H1 (cell line): ENCODE data around the gene NKAIN2. TPM values are rescaled to one million over a fixed set of nuclear protein-coding genes. Genes with fewer than 3 reads are reported as not detected.

Source experiments
- CTCF ChIA-PET: fragments of 300-600 bp; sonication (Branson Sonifier 250); formaldehyde crosslinking; loops from one replicate; lab custom pipeline; 2021; ENCODE audit not compliant: partially characterized antibody; lab: Charles Lee
- POLR2A ChIA-PET: fragments of 300-600 bp; sonication (Branson Sonifier 250); formaldehyde crosslinking; loops from one replicate; lab custom pipeline; 2021; ENCODE audit warnings: inconsistent platforms; ENCODE audit not compliant: partially characterized antibody; lab: Charles Lee
- DNase-seq, 2 experiments: peaks; one replicate each; pipeline versions ENCODE4 v3.0.0 to v3.0.0-alpha.2; 2010 to 2022; ENCODE audit warnings: low spot score in 2 of 2, low read depth in 1 of 2, mixed read lengths in 1 of 2
- FAIRE-seq: peaks from 2 replicates; lab custom pipeline; 2011; peaks lifted over from hg19 to GRCh38; lab: Jason Lieb, UNC
- H2AFZ ChIP-seq: 2 replicates; pipeline ENCODE4 v1.8.1; 2012; ENCODE audit warnings: low read length, inconsistent platforms
- H2AK5ac ChIP-seq: 2 replicates; pipeline ENCODE4 v1.6.1; 2013; ENCODE audit warnings: low read depth, low read length
- H2BK120ac ChIP-seq: replicated peaks from 2 replicates; pipeline ENCODE3; 2013; ENCODE audit warnings: low read depth, low read length, inconsistent platforms
- H2BK12ac ChIP-seq: 2 replicates; pipeline ENCODE4 v1.6.1; 2013; ENCODE audit warnings: low read depth, low read length
- H2BK15ac ChIP-seq: 2 replicates; pipeline ENCODE4 v1.6.1; 2013; ENCODE audit warnings: low read length
- H2BK20ac ChIP-seq: 2 replicates; pipeline ENCODE4 v1.6.1; 2013; ENCODE audit warnings: low read length
- H2BK5ac ChIP-seq: 2 replicates; pipeline ENCODE4 v1.6.1; 2013; ENCODE audit warnings: low read depth, low read length
- H3K14ac ChIP-seq: 2 replicates; pipeline ENCODE4 v1.6.1; 2013; ENCODE audit warnings: inconsistent platforms; ENCODE audit not compliant: insufficient read length
- H3K18ac ChIP-seq: 2 replicates; pipeline ENCODE4 v1.6.1; 2013; ENCODE audit warnings: low read length; ENCODE audit errors: extremely low read depth
- H3K23ac ChIP-seq: 2 replicates; pipeline ENCODE4 v1.6.1; 2013; ENCODE audit warnings: inconsistent platforms; ENCODE audit not compliant: insufficient read length
- H3K23me2 ChIP-seq: 2 replicates; pipeline ENCODE4 v1.6.1; 2013; ENCODE audit warnings: low read depth, low read length
- H3K27ac ChIP-seq: 2 replicates; pipeline ENCODE4 v1.6.1; 2011; ENCODE audit warnings: low read depth, low read length, inconsistent platforms
- H3K27me3 ChIP-seq, 4 experiments: replicated peaks in 1 of 4; 1 replicate in 1 of 4; 2 replicates in 3 of 4; pipeline versions ENCODE4 v1.6.1 to v1.8.1; 2011 to 2013; ENCODE audit warnings: low read length in 3 of 4, mild to moderate bottlenecking in 3 of 4, inconsistent platforms in 2 of 4, mixed read lengths in 2 of 4, moderate library complexity in 1 of 4; ENCODE audit not compliant: control insufficient read depth in 3 of 4, insufficient read depth in 3 of 4; ENCODE audit errors: extremely low read depth in 1 of 4
- H3K36me3 ChIP-seq, 4 experiments: 2 replicates each; pipeline versions ENCODE4 v1.6.1 to v1.8.1; 2011 to 2013; ENCODE audit warnings: mild to moderate bottlenecking in 4 of 4, low read length in 3 of 4, moderate library complexity in 2 of 4, control low read depth in 1 of 4, inconsistent platforms in 1 of 4; ENCODE audit not compliant: insufficient read depth in 4 of 4, control insufficient read depth in 2 of 4
- H3K4ac ChIP-seq: replicated peaks from 2 replicates; pipeline ENCODE3; 2013; ENCODE audit warnings: low read length, low read depth, mixed read lengths, inconsistent platforms; ENCODE audit not compliant: insufficient read length
- H3K4me1 ChIP-seq, 4 experiments: replicated peaks in 1 of 4; 1 replicate in 1 of 4; 2 replicates in 3 of 4; pipeline versions ENCODE4 v1.6.1 to v1.8.1; 2011 to 2013; ENCODE audit warnings: low read length in 3 of 4, inconsistent platforms in 2 of 4, mixed read lengths in 1 of 4; ENCODE audit not compliant: insufficient read depth in 4 of 4, control insufficient read depth in 3 of 4
- H3K4me2 ChIP-seq, 2 experiments: 2 replicates each; pipeline versions ENCODE4 v1.6.1 to v1.8.1; 2011 to 2013; ENCODE audit warnings: low read depth in 2 of 2, low read length in 2 of 2, control low read depth in 1 of 2, inconsistent platforms in 1 of 2, mild to moderate bottlenecking in 1 of 2; ENCODE audit not compliant: insufficient read depth in 1 of 2
- H3K4me3 ChIP-seq, 4 experiments: fragments of 200-600, 300-600 bp in 1 of 4; sonication (generic), shearing (Covaris generic), sonication (Bioruptor Twin) in 1 of 4; 2 replicates each; pipeline versions ENCODE4 v1.5.1 to v1.8.1; 2011 to 2016; ENCODE audit warnings: low read length in 4 of 4, low read depth in 3 of 4, control low read depth in 2 of 4, inconsistent platforms in 2 of 4, mild to moderate bottlenecking in 2 of 4, mixed read lengths in 1 of 4, moderate library complexity in 1 of 4; ENCODE audit not compliant: insufficient read depth in 2 of 4; ENCODE audit errors: extremely low read depth in 1 of 4
- H3K56ac ChIP-seq: replicated peaks from 2 replicates; pipeline ENCODE3; 2013; ENCODE audit warnings: low read depth, mild to moderate bottlenecking, mixed read lengths, low read length, inconsistent platforms; ENCODE audit not compliant: insufficient read length
- H3K79me1 ChIP-seq: 2 replicates; pipeline ENCODE4 v1.6.1; 2013; ENCODE audit warnings: low read depth, low read length, control low read depth
- H3K79me2 ChIP-seq, 2 experiments: 2 replicates each; pipeline versions ENCODE4 v1.6.1 to v1.8.1; 2012 to 2013; ENCODE audit warnings: low read length in 2 of 2, mild to moderate bottlenecking in 2 of 2, inconsistent platforms in 1 of 2; ENCODE audit not compliant: insufficient read depth in 2 of 2, control insufficient read depth in 1 of 2
- H3K9ac ChIP-seq, 4 experiments: replicated peaks in 1 of 4; 1 replicate in 1 of 4; 2 replicates in 3 of 4; pipeline versions ENCODE4 v1.6.1 to v1.8.1; 2011 to 2013; ENCODE audit warnings: low read depth in 3 of 4, low read length in 3 of 4, control low read depth in 2 of 4, mild to moderate bottlenecking in 2 of 4, moderate library complexity in 2 of 4, inconsistent platforms in 1 of 4; ENCODE audit errors: extremely low read depth in 1 of 4
- H3K9me3 ChIP-seq, 2 experiments: 2 replicates each; pipeline versions ENCODE4 v1.6.1 to v1.8.1; 2012 to 2013; ENCODE audit warnings: mild to moderate bottlenecking in 2 of 2, moderate library complexity in 2 of 2, control low read depth in 1 of 2, inconsistent platforms in 1 of 2, low read depth in 1 of 2, low read length in 1 of 2, mixed read lengths in 1 of 2; ENCODE audit not compliant: insufficient read depth in 2 of 2
- H4K20me1 ChIP-seq, 2 experiments: replicated peaks in 1 of 2; 2 replicates each; pipeline versions ENCODE3 to v1.8.1; 2011 to 2013; ENCODE audit warnings: inconsistent platforms in 2 of 2, low read length in 2 of 2, mild to moderate bottlenecking in 1 of 2; ENCODE audit not compliant: insufficient read depth in 2 of 2, control insufficient read depth in 1 of 2
- H4K5ac ChIP-seq: 2 replicates; pipeline ENCODE4 v1.6.1; 2013; ENCODE audit warnings: low read length, low read depth, mixed read lengths, inconsistent platforms; ENCODE audit not compliant: insufficient read length
- H4K8ac ChIP-seq: 2 replicates; pipeline ENCODE4 v1.8.0; 2013; ENCODE audit warnings: mild to moderate bottlenecking, moderate library complexity, low read length, inconsistent platforms; ENCODE audit not compliant: insufficient read depth; ENCODE audit errors: extremely low read depth
- H4K91ac ChIP-seq: replicated peaks from 2 replicates; pipeline ENCODE3; 2013; ENCODE audit warnings: low read length, mixed read lengths, inconsistent platforms; ENCODE audit not compliant: insufficient read length
- CEBPB ChIP-seq: IDR thresholded peaks from 2 replicates; pipeline ENCODE4 v1.6.1; 2012; ENCODE audit warnings: low read depth, low read length
- SUZ12 ChIP-seq: fragments of 200-600 bp; sonication (generic); IDR thresholded peaks from 2 replicates; pipeline ENCODE4 v1.6.1; 2012; ENCODE audit warnings: mild to moderate bottlenecking, inconsistent platforms, low read length, moderate library complexity, mixed read lengths
- WGBS, 2 experiments: shearing (Covaris generic) in 1 of 2; methylation state at CpG; one replicate each; pipeline versions ENCODE4 v1.1.6 to v1.1.7; 2013 to 2015; ENCODE audit warnings: low lambda C conversion rate in 2 of 2, mixed read lengths in 2 of 2, inconsistent platforms in 1 of 2, low coverage in 1 of 2, missing lambda C conversion rate in 1 of 2; ENCODE audit not compliant: insufficient replicate concordance in 2 of 2, insufficient coverage in 1 of 2, insufficient read length in 1 of 2; ENCODE audit errors: extremely low coverage in 1 of 2, missing lambda C conversion rate in 1 of 2; 5-methylcytosine and 5-hydroxymethylcytosine counted together
- polyA plus RNA-seq, 7 experiments: library from polyadenylated mRNA; depleted of rRNA in 3 of 7; stranded (reverse) in 5 of 7; unstranded in 2 of 7; fragments of >200 nt in 5 of 7; fragments of 200-250 nt in 2 of 7; gene quantifications; 1 replicate in 5 of 7; 2 replicates in 1 of 7; 4 replicates in 1 of 7; pipeline versions ENCODE4 v1.2.1 to v1.2.3, GENCODE V29; 2011 to 2013; ENCODE audit warnings: missing spikeins in 2 of 7, mixed read lengths in 2 of 7
- total RNA-seq: library from RNA; stranded (reverse); fragmentation: NEBNext Ultra II Directional; extraction: Animal tissue kit (Norgen Biotek cat#: 25700); gene quantifications from 2 replicates; pipeline ENCODE4 v1.2.1, GENCODE V29; 2021
- TF ChIP-seq, protein P1 (sequence below): IDR thresholded peaks from 2 replicates; pipeline ENCODE4 v1.6.1; 2011; ENCODE audit warnings: low read depth, mild to moderate bottlenecking, low read length; ENCODE audit not compliant: insufficient read depth
- TF ChIP-seq, protein P2 (sequence below): IDR thresholded peaks from 2 replicates; pipeline ENCODE4 v1.6.1; 2012; ENCODE audit warnings: inconsistent platforms

The NKAIN2 gene
- total and polyA plus RNA-seq, 2 of the 8 experiments (the other 6 are each of a cell fraction or from before 2014, with no cell fraction given) = 0.20 to 0.34 TPM

DNA sequence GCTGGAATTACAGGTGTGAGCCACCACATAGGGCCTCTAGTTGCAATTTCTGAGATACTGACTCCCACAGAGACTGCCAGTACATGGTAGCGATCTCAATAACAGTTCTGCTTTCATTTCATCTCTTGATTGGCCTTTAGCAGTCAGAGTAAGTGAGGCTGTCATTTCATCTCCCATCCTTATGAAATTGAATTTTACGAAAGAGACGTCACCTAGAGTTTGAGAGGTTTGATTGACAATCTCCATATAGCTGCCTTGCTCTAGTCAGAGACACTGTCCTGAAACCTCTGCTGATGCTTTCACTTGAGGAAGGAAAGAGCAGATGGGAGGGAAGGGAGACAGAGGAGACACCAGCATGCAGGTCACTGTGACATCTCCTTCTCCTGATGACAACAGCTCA lies 466.1 kb downstream of the NKAIN2 start:
- H3K23ac ChIP-seq = no peak overlapping the region
- POLR2A ChIA-PET = no interaction called here
- H3K23me2 ChIP-seq = no peaks in the 10 kb centered on the region
- TF ChIP-seq, protein P1, sequence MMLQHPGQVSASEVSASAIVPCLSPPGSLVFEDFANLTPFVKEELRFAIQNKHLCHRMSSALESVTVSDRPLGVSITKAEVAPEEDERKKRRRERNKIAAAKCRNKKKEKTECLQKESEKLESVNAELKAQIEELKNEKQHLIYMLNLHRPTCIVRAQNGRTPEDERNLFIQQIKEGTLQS = no peak
- no peak for TF ChIP-seq SUZ12
- TF ChIP-seq, protein P2, sequence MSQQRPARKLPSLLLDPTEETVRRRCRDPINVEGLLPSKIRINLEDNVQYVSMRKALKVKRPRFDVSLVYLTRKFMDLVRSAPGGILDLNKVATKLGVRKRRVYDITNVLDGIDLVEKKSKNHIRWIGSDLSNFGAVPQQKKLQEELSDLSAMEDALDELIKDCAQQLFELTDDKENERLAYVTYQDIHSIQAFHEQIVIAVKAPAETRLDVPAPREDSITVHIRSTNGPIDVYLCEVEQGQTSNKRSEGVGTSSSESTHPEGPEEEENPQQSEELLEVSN = no peak
- no peak for TF ChIP-seq CEBPB
- H4K8ac ChIP-seq = no peak overlapping the region
- no peak overlapping the region for H4K91ac ChIP-seq
- H2BK15ac ChIP-seq = no peak overlapping the region
- H3K9ac ChIP-seq = no peak overlapping the region
- no peaks in the 10 kb centered on the region for H3K36me3 ChIP-seq
- FAIRE-seq = no peak
- no peak overlapping the region for H3K4me3 ChIP-seq
- no peaks in the 10 kb centered on the region for H3K4me1 ChIP-seq
- no peak overlapping the region for H4K5ac ChIP-seq
- no peaks in the 10 kb centered on the region for H3K79me2 ChIP-seq
- WGBS, 2 experiments = 94% methylated on average over 3 of the region's 3 CpGs; no CpG with 5 or more reads in 1 of the 2 experiments
- no peak overlapping the region for H2AFZ ChIP-seq
- no peak overlapping the region for H3K18ac ChIP-seq
- CTCF ChIA-PET = interaction anchor here (0.7 to 1.7 kb wide), 3 partner anchors 14 to 83 kb away, joined by 3 read pairs; no protein-coding TSS in a partner anchor
- no peaks in the 10 kb centered on the region for H3K79me1 ChIP-seq
- H2BK120ac ChIP-seq = no peak overlapping the region
- no peak overlapping the region for H3K27ac ChIP-seq
- H3K27me3 ChIP-seq = no peaks in the 10 kb centered on the region
- no peak overlapping the region for H2BK12ac ChIP-seq
- no peak overlapping the region for H3K14ac ChIP-seq
- no peaks in the 10 kb centered on the region for H4K20me1 ChIP-seq
- H3K4me2 ChIP-seq = no peak overlapping the region
- no peak overlapping the region for H3K4ac ChIP-seq
- no peaks in the 10 kb centered on the region for H3K9me3 ChIP-seq
- no peak overlapping the region for H2BK20ac ChIP-seq
- no peak overlapping the region for H2BK5ac ChIP-seq
- DNase-seq = no peak
- no peak overlapping the region for H2AK5ac ChIP-seq
- no peak overlapping the region for H3K56ac ChIP-seq
